Mesenchymal stem cell (in vitro differentiated cells and primary cell): ENCODE data around the gene NFKB1.

Experiments
- DNase-seq: peaks from one replicate; pipeline ENCODE4 v3.0.0-alpha.2; 2013
- H2AFZ ChIP-seq: one replicate; pipeline ENCODE4 v1.6.1; 2013; ENCODE audit warnings: low read depth, mild to moderate bottlenecking, control low read depth, inconsistent platforms, low read length, moderate library complexity
- H2AK5ac ChIP-seq: 2 replicates; pipeline ENCODE4 v1.6.1; 2013; ENCODE audit warnings: low read length, moderate library complexity, mild to moderate bottlenecking, inconsistent platforms; ENCODE audit not compliant: severe bottlenecking
- H2BK120ac ChIP-seq: one replicate; pipeline ENCODE4 v1.6.1; 2013; ENCODE audit warnings: low read depth, mild to moderate bottlenecking, inconsistent platforms, low read length, moderate library complexity
- H2BK12ac ChIP-seq, 2 experiments: one replicate each; pipeline ENCODE4 v1.6.1; 2013; ENCODE audit warnings: inconsistent platforms in 2 of 2, low read length in 2 of 2, mild to moderate bottlenecking in 2 of 2, moderate library complexity in 2 of 2, control low read depth in 1 of 2
- H2BK15ac ChIP-seq: one replicate; pipeline ENCODE4 v1.6.1; 2013; ENCODE audit warnings: mild to moderate bottlenecking, low read depth, inconsistent platforms; ENCODE audit not compliant: poor library complexity, severe bottlenecking
- H2BK5ac ChIP-seq: 2 replicates; pipeline ENCODE4 v1.6.1; 2013; ENCODE audit warnings: low read depth, mild to moderate bottlenecking, low read length, control low read depth, inconsistent platforms; ENCODE audit not compliant: poor library complexity, severe bottlenecking
- H3K14ac ChIP-seq, 2 experiments: one replicate each; pipeline ENCODE4 v1.6.1; 2013; ENCODE audit warnings: inconsistent platforms in 2 of 2, low read length in 2 of 2, control low read depth in 1 of 2, mild to moderate bottlenecking in 1 of 2, moderate library complexity in 1 of 2
- H3K18ac ChIP-seq, 2 experiments: one replicate each; pipeline ENCODE4 v1.6.1; 2013; ENCODE audit warnings: inconsistent platforms in 2 of 2, low read length in 2 of 2, control low read depth in 1 of 2, low read depth in 1 of 2, mild to moderate bottlenecking in 1 of 2
- H3K23ac ChIP-seq, 2 experiments: one replicate each; pipeline ENCODE4 v1.6.1; 2013; ENCODE audit warnings: inconsistent platforms in 2 of 2, low read length in 2 of 2, mild to moderate bottlenecking in 2 of 2, moderate library complexity in 2 of 2, control low read depth in 1 of 2
- H3K27ac ChIP-seq: 2 replicates; pipeline ENCODE4 v1.5.1; 2013; ENCODE audit warnings: mild to moderate bottlenecking, moderate library complexity, low read length, control low read depth, inconsistent platforms; ENCODE audit not compliant: poor library complexity, severe bottlenecking
- H3K27me3 ChIP-seq, 2 experiments: 2 replicates each; pipeline versions ENCODE4 v1.6.1 to v1.7.0; 2013; ENCODE audit warnings: low read length in 2 of 2, mild to moderate bottlenecking in 2 of 2, moderate library complexity in 2 of 2, control low read depth in 1 of 2, inconsistent platforms in 1 of 2; ENCODE audit not compliant: control insufficient read depth in 1 of 2, insufficient read depth in 1 of 2
- H3K36me3 ChIP-seq, 2 experiments: 2 replicates each; pipeline versions ENCODE4 v1.6.1 to v1.7.0; 2013; ENCODE audit warnings: low read length in 2 of 2, control low read depth in 1 of 2, inconsistent platforms in 1 of 2, low read depth in 1 of 2, mild to moderate bottlenecking in 1 of 2; ENCODE audit not compliant: insufficient read depth in 2 of 2, control insufficient read depth in 1 of 2
- H3K4ac ChIP-seq, 2 experiments: one replicate each; pipeline ENCODE4 v1.6.1; 2013; ENCODE audit warnings: inconsistent platforms in 2 of 2, low read length in 2 of 2, mild to moderate bottlenecking in 2 of 2, moderate library complexity in 2 of 2, control low read depth in 1 of 2, low read depth in 1 of 2
- H3K4me1 ChIP-seq: 2 replicates; pipeline ENCODE4 v1.6.1; 2013; ENCODE audit warnings: low read depth, low read length, control low read depth; ENCODE audit not compliant: control insufficient read depth, insufficient read depth
- H3K4me2 ChIP-seq: 2 replicates; pipeline ENCODE4 v1.6.1; 2013; ENCODE audit warnings: low read length, mild to moderate bottlenecking, inconsistent platforms; ENCODE audit not compliant: poor library complexity, severe bottlenecking
- H3K4me3 ChIP-seq, 2 experiments: 2 replicates each; pipeline versions ENCODE4 v1.5.1 to v1.7.0; 2013; ENCODE audit warnings: low read length in 2 of 2, mild to moderate bottlenecking in 2 of 2, control low read depth in 1 of 2, low read depth in 1 of 2; ENCODE audit not compliant: insufficient read depth in 1 of 2
- H3K79me1 ChIP-seq: replicated peaks from 2 replicates; pipeline ENCODE4 v1.6.1; 2013; ENCODE audit warnings: mild to moderate bottlenecking, control low read depth, low read length, inconsistent platforms; ENCODE audit not compliant: poor library complexity, severe bottlenecking
- H3K9ac ChIP-seq: 2 replicates; pipeline ENCODE4 v1.7.0; 2013; ENCODE audit warnings: mild to moderate bottlenecking, low read length, moderate library complexity
- H3K9me3 ChIP-seq: 2 replicates; pipeline ENCODE4 v1.7.0; 2013; ENCODE audit warnings: mild to moderate bottlenecking, low read length; ENCODE audit not compliant: control insufficient read depth
- H4K8ac ChIP-seq: one replicate; pipeline ENCODE4 v1.6.1; 2013; ENCODE audit warnings: inconsistent platforms, mild to moderate bottlenecking, low read length, moderate library complexity
- H4K91ac ChIP-seq: one replicate; pipeline ENCODE4 v1.6.1; 2013; ENCODE audit warnings: mild to moderate bottlenecking, low read length, inconsistent platforms
- WGBS: methylation state at CpG from one replicate; pipeline ENCODE4 v1.1.7; 2013; ENCODE audit warnings: mixed read lengths; 5-methylcytosine and 5-hydroxymethylcytosine counted together

The NFKB1 gene

DNA sequence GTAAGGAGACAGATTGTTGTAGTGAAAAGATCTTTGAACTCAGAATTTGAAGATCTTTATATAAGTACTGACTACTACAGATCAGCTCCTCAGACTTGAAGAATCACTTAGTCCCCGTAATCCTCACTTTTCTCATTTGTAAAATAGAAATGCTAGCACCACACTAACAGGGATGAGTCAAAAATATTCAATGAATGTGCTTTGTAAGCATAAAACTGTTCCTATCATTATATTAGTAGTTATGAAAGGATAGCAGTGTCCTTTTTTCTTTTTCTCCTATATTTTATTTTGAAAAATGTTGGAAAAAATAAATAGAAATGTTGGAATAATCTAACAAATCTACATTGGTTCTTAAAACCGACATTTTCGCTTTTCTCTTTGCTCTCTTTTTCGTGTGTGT is 25.4 kb downstream of the NFKB1 start:
- no peak for DNase-seq

DNA sequence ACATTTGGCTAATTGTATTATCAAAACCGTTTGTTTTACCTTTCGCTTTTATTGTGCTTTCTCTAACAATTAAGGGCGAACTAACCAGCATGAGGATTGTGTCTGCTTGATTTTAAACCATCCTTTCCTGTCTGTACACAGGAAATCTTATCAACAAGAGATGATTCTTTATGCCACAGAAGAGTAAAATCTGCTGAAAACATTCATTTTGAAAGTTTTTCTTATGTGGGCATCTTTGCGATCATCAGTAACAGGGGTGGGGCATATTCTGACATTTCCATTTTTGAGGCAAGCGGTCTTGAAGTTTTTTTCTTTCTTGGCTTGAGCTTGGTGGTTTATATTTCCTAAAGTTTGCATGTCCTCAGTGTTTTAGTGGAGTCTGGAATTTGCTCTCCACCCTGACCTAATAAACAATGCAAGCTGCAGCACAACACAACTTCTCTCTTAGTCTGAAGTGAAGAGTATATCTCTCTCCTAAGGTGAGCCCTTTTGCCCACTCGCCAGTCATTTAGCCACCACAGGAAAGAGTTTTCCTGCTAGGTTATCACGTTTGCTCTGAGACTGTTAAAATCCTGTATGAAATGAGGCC is 26.6 kb downstream of the NFKB1 start:
- Histone ChIP-seq H3K4me3 (no peak overlapping the region), H3K27ac (no peak overlapping the region), H3K36me3 (peaks cover 0 to 25% of the 10 kb centered on the region in 2 experiments), H2BK12ac (no peak overlapping the region), H3K4me2 (no peak overlapping the region), H2BK15ac (no peak overlapping the region), H2BK120ac (no peak overlapping the region), H2AFZ (no peak overlapping the region), H3K14ac (no peak overlapping the region), H3K79me1 (peaks cover 19% of the 10 kb centered on the region), H3K4me1 (no peaks in the 10 kb centered on the region), H4K91ac (no peak overlapping the region), H2BK5ac (no peak overlapping the region), H2AK5ac (no peak overlapping the region), H3K27me3 (no peaks in the 10 kb centered on the region), H3K18ac (no peak overlapping the region), H3K9ac (no peak overlapping the region), H3K4ac (peak overlapping the region in 1 of 2 experiments; percentile 15), H3K23ac (no peak overlapping the region), H3K9me3 (no peaks in the 10 kb centered on the region), H4K8ac (no peak overlapping the region)
- WGBS, result 77% methylated on average over 6 of the region's 7 CpGs
- peak; percentile 31 for DNase-seq

More for the DNA sequence above, 25.4 kb downstream of the NFKB1 start:
- Histone ChIP-seq H3K27ac (no peak overlapping the region), H3K4me1 (no peaks in the 10 kb centered on the region), H3K18ac (no peak overlapping the region), H3K23ac (no peak overlapping the region), H4K91ac (no peak overlapping the region), H2BK5ac (no peak overlapping the region), H3K4ac (no peak overlapping the region), H2AK5ac (no peak overlapping the region), H3K79me1 (peaks cover 21% of the 10 kb centered on the region), H3K27me3 (no peaks in the 10 kb centered on the region), H3K4me3 (no peak overlapping the region), H3K4me2 (no peak overlapping the region), H3K14ac (no peak overlapping the region), H3K9ac (no peak overlapping the region), H3K9me3 (no peaks in the 10 kb centered on the region), H4K8ac (no peak overlapping the region), H2AFZ (no peak overlapping the region), H2BK120ac (no peak overlapping the region), H2BK12ac (no peak overlapping the region), H2BK15ac (no peak overlapping the region), H3K36me3 (peaks cover 0 to 25% of the 10 kb centered on the region in 2 experiments)
- no CpG with 5 or more reads among the region's 4 CpGs for WGBS

DNA sequence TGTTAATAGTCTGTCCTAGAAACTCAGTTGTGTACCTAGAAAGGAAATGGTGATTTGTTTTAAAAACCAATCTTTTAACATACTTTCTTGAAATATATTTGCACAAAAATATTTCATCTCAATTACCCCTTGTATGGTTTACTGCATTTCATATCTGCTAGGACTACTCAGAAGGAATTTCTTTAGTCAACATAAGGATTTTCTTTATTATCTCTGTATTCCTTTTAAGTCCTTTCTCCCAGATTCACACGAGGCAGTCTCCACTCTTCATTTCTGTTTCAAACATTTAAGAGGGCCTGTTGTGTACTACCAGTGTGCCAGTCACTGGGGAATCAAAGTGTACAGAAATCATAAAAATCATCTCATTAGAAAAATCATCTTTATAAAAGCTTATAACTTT is 28.8 kb downstream of the NFKB1 start:
- Histone ChIP-seq H3K4me1 (no peaks in the 10 kb centered on the region), H2AFZ (no peak overlapping the region), H3K14ac (no peak overlapping the region), H3K27me3 (no peaks in the 10 kb centered on the region), H3K36me3 (peaks cover 0 to 33% of the 10 kb centered on the region in 2 experiments), H3K79me1 (peaks cover 17% of the 10 kb centered on the region), H3K23ac (no peak overlapping the region), H3K9me3 (no peaks in the 10 kb centered on the region), H4K91ac (no peak overlapping the region), H3K4ac (no peak overlapping the region), H2AK5ac (no peak overlapping the region), H2BK5ac (no peak overlapping the region), H2BK120ac (no peak overlapping the region), H3K4me3 (no peak overlapping the region), H3K27ac (no peak overlapping the region), H2BK15ac (no peak overlapping the region), H3K18ac (no peak overlapping the region), H3K4me2 (no peak overlapping the region), H4K8ac (no peak overlapping the region), H3K9ac (no peak overlapping the region), H2BK12ac (no peak overlapping the region)
- no peak for DNase-seq
- WGBS, result 67% methylated on average over 1 of the region's 1 CpG

DNA sequence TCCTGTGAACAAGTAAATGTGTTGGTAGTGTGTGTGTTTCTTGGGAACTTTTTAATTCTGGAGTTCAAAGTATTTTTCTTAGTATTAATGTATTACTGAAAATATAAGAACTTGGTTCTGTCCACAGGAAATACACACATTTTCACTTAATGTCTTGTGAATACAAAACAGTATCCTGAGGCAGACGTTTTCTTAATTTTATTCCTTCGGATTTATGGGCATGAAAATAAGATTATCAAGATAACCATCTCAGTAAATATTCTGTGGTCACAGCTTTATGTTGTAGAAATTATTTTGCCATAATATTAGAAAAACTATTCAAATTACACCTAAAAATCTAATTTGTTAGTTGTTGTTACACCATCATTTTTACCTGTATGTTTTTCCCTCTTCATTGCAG is 29.8 kb downstream of the NFKB1 start:
- Histone ChIP-seq H3K9me3 (no peaks in the 10 kb centered on the region), H2AFZ (no peak overlapping the region), H2BK5ac (no peak overlapping the region), H3K18ac (no peak overlapping the region), H3K4ac (no peak overlapping the region), H3K79me1 (peaks cover 14% of the 10 kb centered on the region), H3K14ac (no peak overlapping the region), H2BK12ac (no peak overlapping the region), H3K4me3 (no peak overlapping the region), H3K27me3 (no peaks in the 10 kb centered on the region), H2BK15ac (no peak overlapping the region), H3K9ac (no peak overlapping the region), H4K91ac (no peak overlapping the region), H3K4me1 (no peaks in the 10 kb centered on the region), H3K4me2 (no peak overlapping the region), H2AK5ac (no peak overlapping the region), H3K36me3 (peaks cover 0 to 28% of the 10 kb centered on the region in 2 experiments), H4K8ac (no peak overlapping the region), H3K27ac (no peak overlapping the region), H3K23ac (no peak overlapping the region), H2BK120ac (no peak overlapping the region)
- no peak for DNase-seq
- no CpG with 5 or more reads among the region's 2 CpGs for WGBS
